Tongue (tissue), 2 donors: ENCODE data around the gene GPLD1. TPM values are rescaled to one million over a fixed set of nuclear protein-coding genes. Genes with fewer than 3 reads are reported as not detected.

ENCODE experiments used
- DNase-seq: peaks from one replicate; pipeline ENCODE4 v3.0.0-alpha.2; 2015
- total RNA-seq: library from RNA; depleted of rRNA; stranded (reverse); fragments of >200 nt; gene quantifications from one replicate; pipeline ENCODE4 v1.2.3, GENCODE V29; 2014

Gene GPLD1
- total RNA-seq, 1 donor from 2014 or later = 1.3 TPM

GRCh38 chr6:24455061-24455460 is 34.3 kb downstream of the GPLD1 start:
- DNase-seq = no peak

- DNase-seq = no peak
Measured at GRCh38 chr6:24454452-24454851, 34.9 kb downstream of the GPLD1 start.

- no peak for DNase-seq
Measured at GRCh38 chr6:24453921-24454320, 35.5 kb downstream of the GPLD1 start.

- DNase-seq = no peak
Measured at GRCh38 chr6:24451581-24452388, 37.6 kb downstream of the GPLD1 start.

- DNase-seq = peak; percentile 13
Measured at GRCh38 chr6:24448828-24449525, 40.4 kb downstream of the GPLD1 start.

GRCh38 chr6:24448396-24448795 is 41.0 kb downstream of the GPLD1 start:
- no peak for DNase-seq

- no peak for DNase-seq
Measured at GRCh38 chr6:24446670-24447069, 42.7 kb downstream of the GPLD1 start.

GRCh38 chr6:24445704-24446103 is 43.7 kb downstream of the GPLD1 start:
- DNase-seq = no peak

GRCh38 chr6:24444588-24444987 is 44.8 kb downstream of the GPLD1 start:
- no peak for DNase-seq

GRCh38 chr6:24441599-24441904 is 47.8 kb downstream of the GPLD1 start:
- DNase-seq = no peak

- DNase-seq = no peak
Measured at GRCh38 chr6:24440897-24441598, 48.3 kb downstream of the GPLD1 start.

- DNase-seq = no peak
Measured at GRCh38 chr6:24439858-24440539, 49.4 kb downstream of the GPLD1 start.

GRCh38 chr6:24436979-24437378 is 52.4 kb downstream of the GPLD1 start:
- no peak for DNase-seq

GRCh38 chr6:24432611-24433010 is 56.8 kb downstream of the GPLD1 start:
- no peak for DNase-seq

- peak; percentile 50 for DNase-seq
Measured at GRCh38 chr6:24431045-24431451, 58.3 kb downstream of the GPLD1 start.

GRCh38 chr6:24430086-24430485 is 59.3 kb downstream of the GPLD1 start:
- DNase-seq = no peak

- no peak for DNase-seq
Measured at GRCh38 chr6:24429146-24429545, 60.2 kb downstream of the GPLD1 start.

GRCh38 chr6:24428615-24429014 is 60.8 kb downstream of the GPLD1 start:
- no peak for DNase-seq

GRCh38 chr6:24426729-24427446 is 62.5 kb downstream of the GPLD1 start:
- DNase-seq = no peak

GRCh38 chr6:24425091-24425490 is 64.3 kb downstream of the GPLD1 start:
- no peak for DNase-seq

- DNase-seq = no peak
Measured at GRCh38 chr6:24419526-24419925, 69.9 kb downstream of the GPLD1 start.

- DNase-seq = no peak
Measured at GRCh38 chr6:24415753-24416152, 73.6 kb downstream of the GPLD1 start.
